GM10248 (cell line): Measurements from ENCODE around the gene PDK2.

Experiments
- CTCF ChIA-PET: fragments of 300-600 bp; sonication (Branson Sonifier 250); formaldehyde crosslinking; extraction: SDS; loops from one replicate; lab custom pipeline; 2021; ENCODE audit warnings: antibody characterized with exemption; lab: Yijun Ruan, JAX
- POLR2A ChIA-PET: fragments of 350-650 bp; sonication (Branson Sonifier 250); formaldehyde crosslinking; extraction: SDS; loops from one replicate; lab custom pipeline; 2020; ENCODE audit warnings: antibody characterized with exemption; lab: Yijun Ruan, JAX
- DNase-seq: peaks from one replicate; pipeline ENCODE4 v3.0.0; 2012; ENCODE audit errors: extremely low spot score
- TF ChIP-seq, protein P1 (sequence below): IDR thresholded peaks from 2 replicates; pipeline ENCODE4 v1.5.1; 2012; ENCODE audit warnings: mild to moderate bottlenecking, low read depth; ENCODE audit errors: extremely low read depth, missing control alignments, control extremely low read depth

The PDK2 gene

GRCh38 chr17:50100480-50100883 lies 5.3 kb downstream of the PDK2 start:
- no peak for DNase-seq
- ChIA-PET POLR2A (no interaction called here), CTCF (interaction anchor here (1.0 to 15.6 kb wide), 4 partner anchors 13 to 39 kb away, joined by 3 to 246 read pairs (median 9); no protein-coding TSS in a partner anchor)
- TF ChIP-seq, protein P1, sequence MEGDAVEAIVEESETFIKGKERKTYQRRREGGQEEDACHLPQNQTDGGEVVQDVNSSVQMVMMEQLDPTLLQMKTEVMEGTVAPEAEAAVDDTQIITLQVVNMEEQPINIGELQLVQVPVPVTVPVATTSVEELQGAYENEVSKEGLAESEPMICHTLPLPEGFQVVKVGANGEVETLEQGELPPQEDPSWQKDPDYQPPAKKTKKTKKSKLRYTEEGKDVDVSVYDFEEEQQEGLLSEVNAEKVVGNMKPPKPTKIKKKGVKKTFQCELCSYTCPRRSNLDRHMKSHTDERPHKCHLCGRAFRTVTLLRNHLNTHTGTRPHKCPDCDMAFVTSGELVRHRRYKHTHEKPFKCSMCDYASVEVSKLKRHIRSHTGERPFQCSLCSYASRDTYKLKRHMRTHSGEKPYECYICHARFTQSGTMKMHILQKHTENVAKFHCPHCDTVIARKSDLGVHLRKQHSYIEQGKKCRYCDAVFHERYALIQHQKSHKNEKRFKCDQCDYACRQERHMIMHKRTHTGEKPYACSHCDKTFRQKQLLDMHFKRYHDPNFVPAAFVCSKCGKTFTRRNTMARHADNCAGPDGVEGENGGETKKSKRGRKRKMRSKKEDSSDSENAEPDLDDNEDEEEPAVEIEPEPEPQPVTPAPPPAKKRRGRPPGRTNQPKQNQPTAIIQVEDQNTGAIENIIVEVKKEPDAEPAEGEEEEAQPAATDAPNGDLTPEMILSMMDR, result no peak

- DNase-seq, result no peak
- CTCF ChIA-PET, result interaction anchor here (1.2 to 15.6 kb wide), 2 partner anchors 14 to 31 kb away, joined by 3 to 246 read pairs; no protein-coding TSS in a partner anchor
- TF ChIP-seq, protein P1, result no peak
- POLR2A ChIA-PET, result no interaction called here
These were observed 5.8 kb downstream of the PDK2 start for GRCh38 chr17:50100921-50101345.

DNA sequence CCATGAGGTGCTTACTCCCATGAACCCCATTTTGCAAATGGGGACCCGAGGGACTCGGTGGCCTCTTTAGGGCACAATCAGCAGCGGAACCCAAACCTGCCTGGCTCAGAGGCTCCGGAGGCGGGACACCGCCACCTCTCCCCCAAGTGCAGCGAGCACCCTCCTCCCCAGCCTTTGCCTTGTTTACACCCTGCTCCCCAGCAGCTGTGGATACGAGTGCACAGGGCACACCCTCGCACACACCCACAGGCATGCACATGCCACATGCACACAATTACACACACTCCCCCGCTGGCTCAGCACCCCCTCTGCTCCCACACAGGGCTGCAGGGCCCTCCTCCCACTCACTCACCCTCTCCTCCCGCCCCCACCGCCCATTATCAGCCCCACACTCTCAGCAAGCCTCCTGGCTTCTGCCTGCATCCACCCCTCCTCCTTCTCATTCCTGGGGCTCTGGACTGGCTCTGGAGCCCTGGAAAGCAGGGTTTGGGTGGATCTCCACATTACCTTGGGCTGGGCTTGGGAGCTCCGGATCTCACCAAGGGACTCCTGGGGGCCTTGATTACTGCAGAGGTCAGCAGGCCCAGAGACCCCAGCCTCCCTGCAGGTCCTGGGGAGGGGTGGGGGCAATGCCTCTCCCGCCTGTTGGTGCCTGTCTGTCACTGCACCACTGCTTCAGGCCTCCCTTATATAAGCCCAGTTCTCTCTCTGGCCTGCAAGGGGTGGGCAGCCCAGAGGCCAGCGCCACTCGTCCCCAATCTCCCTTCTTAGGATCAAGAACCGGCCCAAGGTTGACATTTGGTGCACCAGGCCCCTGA lies 6.4 kb downstream of the PDK2 start:
- TF ChIP-seq, protein P1, result no peak
- DNase-seq, result no peak
- ChIA-PET CTCF (interaction anchor here (1.2 to 15.6 kb wide), 3 partner anchors 7 to 31 kb away, joined by 3 to 246 read pairs (median 26); partner anchors contain the start of gene PDK2), POLR2A (no interaction called here)

- ChIA-PET POLR2A (no interaction called here), CTCF (interaction anchor here (3.7 to 15.6 kb wide), 2 partner anchors 8 to 13 kb away, joined by 26 to 246 read pairs; partner anchors contain the start of gene PDK2)
These were observed 7.2 kb downstream of the PDK2 start for GRCh38 chr17:50102164-50102991.

GRCh38 chr17:50103252-50103651 lies 8.1 kb downstream of the PDK2 start:
- ChIA-PET CTCF (interaction anchor here (1.5 to 15.6 kb wide), 3 partner anchors 9 to 15 kb away, joined by 3 to 246 read pairs (median 26); partner anchors contain the start of gene PDK2), POLR2A (no interaction called here)
- TF ChIP-seq, protein P1, result no peak
- DNase-seq, result no peak

More at GRCh38 chr17:50102164-50102991, 7.2 kb downstream of the PDK2 start:
- TF ChIP-seq, protein P1, result no peak
- no peak for DNase-seq

DNA sequence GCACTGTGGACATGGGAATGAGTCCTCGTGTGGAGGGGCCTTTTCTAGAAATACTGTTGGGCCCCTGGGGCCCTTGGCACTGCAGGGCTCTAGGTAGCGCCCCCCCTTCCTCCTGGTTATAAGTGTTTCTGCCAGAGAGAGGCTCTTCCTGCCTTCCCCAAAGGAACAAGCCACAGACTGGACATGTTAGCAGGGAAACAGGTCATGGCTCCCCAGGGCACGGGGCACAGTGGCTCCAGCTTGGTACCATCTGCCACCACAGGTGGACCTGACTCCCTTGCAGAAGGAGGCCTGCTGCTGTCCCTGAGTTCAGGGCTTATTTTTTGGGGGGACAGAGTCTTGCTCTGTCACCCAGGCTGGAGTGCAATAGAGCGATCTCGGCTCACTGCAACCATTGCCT lies 8.8 kb downstream of the PDK2 start:
- POLR2A ChIA-PET, result no interaction called here

More for the DNA sequence above, 8.8 kb downstream of the PDK2 start:
- CTCF ChIA-PET, result interaction anchor here (1.0 to 15.6 kb wide), 4 partner anchors 10 to 96 kb away, joined by 3 to 246 read pairs (median 14); partner anchors contain the start of gene PDK2
- TF ChIP-seq, protein P1, result no peak
- DNase-seq, result no peak
